ENCODE data around the gene PPP1R2.

The PPP1R2 gene

DNA sequence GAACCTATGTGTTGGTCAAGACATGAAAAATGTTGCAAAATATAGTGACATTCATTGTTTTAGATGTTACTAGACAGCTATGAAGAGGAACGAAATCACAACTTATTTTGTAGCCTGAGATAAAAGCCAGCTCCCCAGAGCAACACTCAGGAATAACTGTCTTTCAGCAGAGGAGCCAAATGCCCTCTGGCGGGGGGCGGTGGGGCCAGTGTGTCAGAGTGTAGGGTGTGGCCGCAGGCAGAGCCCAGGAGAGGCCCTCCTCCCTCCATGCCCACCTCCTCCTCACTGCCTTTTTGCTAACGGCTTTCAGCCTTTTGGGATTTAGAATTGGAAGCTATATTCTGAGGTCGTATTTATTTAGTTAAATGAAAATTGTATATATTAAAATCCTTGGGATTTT is 23.7 kb upstream of the PPP1R2 start:
- no peak for DNase-seq (ENCODE audit: low read depth in 2 of 2)

DNA sequence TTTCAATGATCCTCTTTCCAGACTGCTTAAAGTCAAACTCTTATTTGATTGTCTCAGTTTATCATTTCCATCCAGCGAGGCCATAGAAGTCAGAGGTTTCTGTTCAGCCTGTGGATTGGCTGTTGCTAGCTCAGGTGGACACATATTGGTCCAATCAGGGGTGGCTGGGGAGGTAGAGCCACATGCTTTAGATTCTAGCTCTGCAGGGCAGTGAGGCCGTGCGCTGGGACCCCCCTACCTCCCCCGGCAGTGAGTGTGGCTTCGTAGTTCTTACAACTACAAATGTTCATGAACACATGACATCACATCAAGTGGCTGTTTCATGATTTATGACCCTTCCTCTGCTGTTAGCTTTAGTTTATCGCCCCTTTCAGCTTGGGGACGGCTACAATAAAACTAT is 22.6 kb upstream of the PPP1R2 start:
- DNase-seq (ENCODE audit: low read depth in 2 of 2) = no peak

GRCh38 chr3:195563317-195563716 is 20.2 kb upstream of the PPP1R2 start:
- no peak for DNase-seq (ENCODE audit: low read depth in 2 of 2)

GRCh38 chr3:195559723-195560409 is 16.7 kb upstream of the PPP1R2 start:
- no peak for DNase-seq (ENCODE audit: low read depth in 2 of 2)

- no peak for DNase-seq (ENCODE audit: low read depth in 2 of 2)
Observed at GRCh38 chr3:195558602-195559001, 15.5 kb upstream of the PPP1R2 start.

GRCh38 chr3:195557322-195557721 is 14.2 kb upstream of the PPP1R2 start:
- DNase-seq (ENCODE audit: low read depth in 2 of 2) = no peak

- no peak for DNase-seq (ENCODE audit: low read depth in 2 of 2)
Observed at GRCh38 chr3:195556390-195556789, 13.3 kb upstream of the PPP1R2 start.

DNA sequence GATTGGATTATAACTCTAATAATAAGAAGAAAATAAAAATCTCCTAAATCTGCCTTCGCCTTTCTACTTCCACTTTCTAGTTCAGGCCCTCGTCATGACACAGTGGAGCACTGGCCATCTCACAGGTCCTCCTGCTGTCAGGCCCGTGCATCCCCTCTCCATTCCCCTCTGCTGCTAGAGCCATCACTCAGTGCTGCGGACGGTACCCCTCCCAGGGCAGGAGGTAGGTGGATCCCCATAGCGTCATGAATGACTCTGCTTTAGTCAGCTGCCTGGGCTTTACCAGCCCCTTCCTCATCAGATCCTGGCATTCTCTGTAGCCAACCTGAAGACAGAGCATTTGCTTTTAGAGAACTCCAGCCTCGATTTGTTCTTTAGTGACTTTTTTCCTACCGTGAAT is 12.0 kb upstream of the PPP1R2 start:
- DNase-seq (ENCODE audit: low read depth in 2 of 2) = no peak

DNA sequence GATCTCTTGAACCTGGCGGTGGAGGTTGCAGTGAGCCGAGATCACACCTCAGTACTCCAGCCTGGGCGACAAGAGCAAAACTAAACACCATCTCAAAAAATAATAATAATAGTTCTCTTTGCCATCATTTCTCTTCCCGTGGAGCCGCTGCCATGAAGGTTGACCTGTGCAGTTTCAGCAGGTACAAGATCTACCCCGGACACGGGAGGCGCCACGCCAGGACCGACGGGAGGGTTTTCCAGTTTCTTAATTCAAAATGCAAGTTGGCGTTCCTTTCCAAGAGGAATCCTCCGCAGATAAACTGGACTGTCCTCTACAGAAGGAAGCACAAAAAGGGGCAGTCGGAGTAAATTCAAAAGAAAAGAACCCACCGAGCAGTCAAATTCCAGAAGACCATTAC is 11.3 kb upstream of the PPP1R2 start:
- no peak for DNase-seq (ENCODE audit: low read depth in 2 of 2)

GRCh38 chr3:195553268-195553667 is 10.1 kb upstream of the PPP1R2 start:
- DNase-seq (ENCODE audit: low read depth in 2 of 2) = no peak

DNA sequence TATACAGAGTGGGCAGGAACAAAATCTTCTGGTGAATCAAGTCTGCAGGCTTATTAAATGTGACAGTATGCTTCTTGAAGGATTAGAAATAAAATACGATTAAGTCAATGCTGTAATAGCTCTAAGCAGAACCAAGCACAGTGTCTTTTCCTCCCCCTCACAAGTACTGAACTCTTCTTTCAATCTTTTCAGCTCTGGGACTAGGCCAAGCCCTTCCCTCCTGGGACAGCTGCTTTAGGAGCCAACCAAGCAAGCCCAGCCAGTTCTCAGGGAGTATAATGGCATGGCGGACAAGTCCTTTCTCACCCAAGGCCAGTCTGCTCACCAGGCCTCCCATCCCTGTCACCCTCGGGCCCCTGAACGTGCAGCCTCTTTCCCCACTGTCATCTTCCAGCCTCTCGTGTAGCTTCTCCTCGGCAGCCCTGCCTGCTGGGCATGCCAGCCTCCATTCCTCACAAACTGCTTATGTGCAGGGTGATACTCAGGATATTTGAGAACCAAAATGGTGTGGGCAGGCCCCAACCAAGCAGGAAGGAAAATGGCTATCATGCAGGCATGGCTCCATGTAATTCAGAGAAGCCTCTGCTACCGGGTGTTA is 8.4 kb upstream of the PPP1R2 start:
- DNase-seq (ENCODE audit: low read depth in 2 of 2) = no peak

GRCh38 chr3:195550723-195551122 is 7.6 kb upstream of the PPP1R2 start:
- no peak for DNase-seq (ENCODE audit: low read depth in 2 of 2)

GRCh38 chr3:195549931-195550519 is 6.9 kb upstream of the PPP1R2 start:
- DNase-seq (ENCODE audit: low read depth in 2 of 2) = no peak

- no peak for DNase-seq (ENCODE audit: low read depth in 2 of 2)
Observed at GRCh38 chr3:195548987-195549386, 5.9 kb upstream of the PPP1R2 start.

DNA sequence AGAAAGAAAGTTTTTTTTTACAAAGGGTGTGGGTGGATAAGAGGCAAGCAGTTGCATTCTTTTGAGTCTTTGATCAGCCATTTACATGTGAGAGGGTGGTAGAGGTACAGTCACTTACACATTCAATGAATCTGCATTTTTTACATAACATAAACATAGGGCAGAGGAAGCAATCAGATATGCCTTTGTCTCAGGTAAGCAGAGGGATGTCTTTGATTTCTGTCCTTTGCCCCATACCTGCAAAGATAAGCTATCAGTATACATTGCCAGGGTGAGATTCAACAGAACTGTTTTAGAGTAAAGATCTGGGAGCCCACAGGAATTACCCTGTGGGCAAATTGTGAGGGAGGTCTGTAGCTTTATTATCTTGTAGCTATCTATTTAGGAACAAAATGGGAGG is 5.4 kb upstream of the PPP1R2 start:
- DNase-seq (ENCODE audit: low read depth in 2 of 2) = no peak

DNA sequence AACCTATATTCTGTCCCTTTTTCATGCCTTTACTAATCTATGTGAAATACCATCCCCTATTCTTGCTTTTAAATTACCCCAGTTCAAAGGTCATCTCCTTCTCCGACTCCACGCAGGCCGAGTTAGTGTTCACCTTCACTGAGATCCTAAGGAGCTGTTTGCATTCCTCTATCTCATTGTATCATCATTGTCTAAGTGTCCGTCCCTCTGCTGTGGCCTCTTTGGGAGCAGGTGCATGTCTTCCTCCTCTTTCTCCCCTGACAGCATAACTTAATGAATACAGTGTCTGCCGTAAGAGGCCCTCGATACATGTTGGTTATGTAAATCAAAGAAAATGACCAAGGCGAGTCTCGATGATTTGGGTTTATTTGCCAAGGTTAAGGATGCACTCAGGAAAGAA is 4.9 kb upstream of the PPP1R2 start:
- DNase-seq (ENCODE audit: low read depth in 2 of 2) = no peak

DNA sequence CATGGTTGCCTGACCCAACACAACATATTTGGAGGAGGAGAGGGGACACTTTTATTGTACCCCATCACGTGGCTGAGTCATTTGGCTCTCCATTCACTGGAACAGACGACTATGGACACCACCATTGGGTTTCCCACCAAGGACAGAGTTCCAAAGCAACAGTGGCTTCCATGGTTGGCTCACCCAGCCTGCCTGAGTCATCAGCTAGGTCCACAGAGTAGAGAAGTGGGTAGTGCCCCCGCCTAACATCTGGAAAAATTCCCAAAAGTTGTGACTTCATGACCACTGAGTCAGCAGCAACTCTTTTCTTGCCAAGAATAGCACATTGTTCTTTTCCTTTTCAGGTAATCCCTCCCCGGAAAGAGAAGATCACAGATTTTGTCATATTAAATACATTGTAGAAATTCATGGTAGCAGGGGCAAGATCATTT is 3.0 kb upstream of the PPP1R2 start:
- peak; percentile 18 to 26 for DNase-seq (ENCODE audit: low read depth in 2 of 2)

DNA sequence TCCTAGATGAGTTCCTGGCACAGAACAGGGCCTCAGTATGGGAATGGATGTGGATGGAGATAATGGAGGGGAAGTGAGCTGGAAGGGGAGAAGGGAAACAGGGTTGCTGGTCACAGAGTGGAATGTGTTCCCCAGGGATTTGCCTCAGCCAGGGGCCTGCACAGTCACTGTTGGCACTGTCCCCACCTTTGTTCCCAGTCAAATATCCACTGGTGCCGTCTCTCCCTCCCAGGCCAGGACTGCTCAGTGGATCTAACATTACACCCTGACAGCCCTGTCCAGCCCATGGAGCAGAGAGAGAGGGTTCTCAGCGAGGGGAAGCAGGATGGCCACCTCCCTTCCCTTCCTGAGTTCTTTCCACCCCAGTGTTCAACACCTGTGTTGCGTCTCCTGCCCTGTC is 1.5 kb upstream of the PPP1R2 start:
- no peak for DNase-seq (ENCODE audit: low read depth in 2 of 2)

DNA sequence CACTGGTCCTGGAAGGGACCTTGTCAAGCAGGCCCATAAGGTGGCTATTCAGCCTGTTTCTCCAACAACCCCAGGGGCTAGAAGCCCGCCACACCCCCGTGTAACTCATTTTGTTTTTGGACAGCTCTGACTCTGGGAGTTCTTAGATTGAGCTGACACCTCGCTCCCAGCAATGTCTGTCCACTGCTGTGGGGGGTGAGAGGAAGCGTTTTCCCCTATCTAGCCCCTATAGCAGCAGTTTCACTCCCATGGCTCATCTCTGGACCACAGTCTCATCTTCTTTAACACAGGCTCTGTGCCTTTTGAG is 1.1 kb upstream of the PPP1R2 start:
- DNase-seq (ENCODE audit: low read depth in 2 of 2) = no peak

DNA sequence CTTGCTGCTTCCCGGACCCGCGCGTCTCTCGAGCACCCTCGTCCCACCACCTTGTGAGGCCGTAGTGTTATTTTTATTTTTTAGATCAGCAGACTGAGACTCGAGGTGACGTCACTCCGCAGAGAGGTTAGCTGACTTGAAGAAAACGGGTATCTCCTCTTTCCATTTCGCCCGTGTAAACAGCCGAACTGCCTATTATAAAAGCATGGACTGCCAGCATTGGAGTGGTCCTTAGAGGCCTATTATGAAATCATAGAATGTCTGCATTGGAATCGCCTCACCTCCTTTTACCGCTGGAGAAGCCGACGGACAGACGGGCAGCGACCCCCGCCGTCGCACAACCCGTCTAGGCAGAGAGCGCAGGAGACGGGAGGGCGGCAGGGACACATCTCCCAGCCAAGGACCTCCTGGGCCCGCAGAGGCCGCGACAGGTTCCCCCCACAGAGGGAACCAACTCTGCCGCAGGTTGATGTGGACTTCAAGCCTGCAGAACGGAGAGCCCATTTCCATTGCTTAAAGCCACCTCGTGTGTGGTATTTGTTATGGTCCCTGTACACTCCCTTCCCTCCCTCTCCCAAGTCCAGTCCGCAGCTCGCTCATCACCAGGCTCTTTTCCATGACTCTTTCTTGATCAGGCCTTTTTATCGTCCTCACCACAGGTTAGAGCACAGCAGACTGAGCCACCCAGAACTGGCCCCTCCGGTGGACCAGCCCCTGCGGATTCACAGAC is 540 bp upstream of the PPP1R2 start:
- no peak for DNase-seq (ENCODE audit: low read depth in 2 of 2)

- DNase-seq (ENCODE audit: low read depth in 2 of 2) = no peak
Observed at GRCh38 chr3:195542316-195542697, 818 bp downstream of the PPP1R2 start.

DNA sequence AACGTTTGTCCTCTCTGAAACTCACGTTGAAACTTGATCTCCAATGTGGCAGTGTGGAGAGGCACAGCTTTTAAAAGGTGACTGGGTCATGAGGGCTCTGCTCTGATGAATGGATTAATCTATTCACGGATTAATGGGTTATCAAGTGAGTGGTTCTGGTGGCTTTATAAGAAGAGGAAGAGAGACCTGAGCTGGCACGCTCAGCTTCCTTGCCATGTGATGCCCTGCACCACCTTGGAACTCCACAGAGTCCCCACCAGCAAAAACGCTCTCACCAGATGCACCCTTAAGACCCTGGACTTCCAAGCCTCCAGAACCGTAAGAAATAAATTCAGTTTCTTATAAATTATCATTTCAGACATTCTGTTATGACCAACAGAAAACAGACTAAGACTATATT is 2.6 kb downstream of the PPP1R2 start:
- no peak for DNase-seq (ENCODE audit: low read depth in 2 of 2)

- DNase-seq (ENCODE audit: low read depth in 2 of 2) = no peak
Observed at GRCh38 chr3:195540027-195540426, 3.1 kb downstream of the PPP1R2 start.
